Left ventricle myocardium inferior (tissue), 1 donor: ENCODE results near the gene FKBP15. TPM values are rescaled to one million over a fixed set of nuclear protein-coding genes. Genes with fewer than 3 reads are reported as not detected.
"Not testable (repeated sequence)": the region's sequence is repeated elsewhere in the genome, so short reads cannot be mapped to it uniquely, and the experiment has no call there.

Source experiments
- DNase-seq: peaks from one replicate; pipeline ENCODE4 v3.0.0-alpha.2; 2020
- H3K27ac ChIP-seq: fragments of 200-600 bp; replicated peaks from 2 replicates; pipeline ENCODE4 v1.8.0; 2021
- H3K27me3 ChIP-seq: fragments of 200-600 bp; 2 replicates; pipeline ENCODE4 v1.8.0; 2021; ENCODE audit warnings: low read depth
- H3K36me3 ChIP-seq: fragments of 200-600 bp; 2 replicates; pipeline ENCODE4 v1.8.0; 2021
- H3K4me1 ChIP-seq: fragments of 200-600 bp; 2 replicates; pipeline ENCODE4 v1.8.0; 2021
- H3K4me3 ChIP-seq: fragments of 200-600 bp; 2 replicates; pipeline ENCODE4 v1.8.0; 2021; ENCODE audit warnings: mild to moderate bottlenecking, moderate library complexity
- H3K9me3 ChIP-seq: fragments of 200-600 bp; replicated peaks from 2 replicates; pipeline ENCODE4 v1.8.0; 2021
- CTCF ChIP-seq: fragments of 200-600 bp; IDR thresholded peaks from 2 replicates; pipeline ENCODE4 v1.8.0; 2021; ENCODE audit warnings: antibody characterized with exemption, mild to moderate bottlenecking, borderline replicate concordance
- intact Hi-C: fragments of 100-400 bp; cut with micrococcal nuclease; formaldehyde crosslinking; loops from one replicate; pipeline ENCODE4 v1.11.0; 2022
- total RNA-seq: library from RNA; stranded (reverse); fragmentation: NEBNext Ultra II Directional; extraction: Animal tissue kit (Norgen Biotek cat#: 25700); gene quantifications from one replicate; pipeline ENCODE4 v1.2.1, GENCODE V29; 2021
- donor health status: DM: no; HTN: yes; CAD: no; lungs with severe emphysema.

Gene FKBP15
- total RNA-seq, 1 donor from 2014 or later = 19.0 TPM

- no peak overlapping the region for H3K27ac ChIP-seq
- intact Hi-C loops = no loop called here
- no peaks in the 10 kb centered on the region for H3K9me3 ChIP-seq
- H3K27me3 ChIP-seq = no peaks in the 10 kb centered on the region
- no peak for TF ChIP-seq CTCF
- H3K36me3 ChIP-seq = no peaks in the 10 kb centered on the region
- DNase-seq = no peak
- H3K4me3 ChIP-seq = no peak overlapping the region
- peaks cover 37% of the 10 kb centered on the region for H3K4me1 ChIP-seq
These were observed 72.1 kb downstream of the FKBP15 start for GRCh38 chr9:113148781-113149510.

GRCh38 chr9:113148372-113148705, 72.7 kb downstream of the FKBP15 start:
- Histone ChIP-seq H3K27me3 (no peaks in the 10 kb centered on the region), H3K9me3 (no peaks in the 10 kb centered on the region), H3K36me3 (no peaks in the 10 kb centered on the region), H3K4me3 (no peak overlapping the region), H3K27ac (no peak overlapping the region), H3K4me1 (peaks cover 32% of the 10 kb centered on the region)
- TF ChIP-seq CTCF = no peak
- intact Hi-C loops = no loop called here
- no peak for DNase-seq

- Histone ChIP-seq H3K9me3 (peaks cover 15% of the 10 kb centered on the region), H3K36me3 (no peaks in the 10 kb centered on the region), H3K27ac (no peak overlapping the region), H3K4me3 (no peak overlapping the region), H3K27me3 (no peaks in the 10 kb centered on the region), H3K4me1 (no peaks in the 10 kb centered on the region)
- no peak for DNase-seq
- intact Hi-C loops = no loop called here
- TF ChIP-seq CTCF = no peak
These were observed 77.4 kb downstream of the FKBP15 start for GRCh38 chr9:113143432-113144227.

GRCh38 chr9:113140896-113141295, 80.2 kb downstream of the FKBP15 start:
- H3K4me1 ChIP-seq, DNase-seq, H3K27ac ChIP-seq, H3K4me3 ChIP-seq, H3K36me3 ChIP-seq, H3K27me3 ChIP-seq, intact Hi-C loops: not testable (repeated sequence)
- H3K9me3 ChIP-seq = peaks cover 15% of the 10 kb centered on the region

GRCh38 chr9:113139953-113140352, 81.1 kb downstream of the FKBP15 start:
- Histone ChIP-seq H3K9me3 (peaks cover 15% of the 10 kb centered on the region), H3K4me1 (no peaks in the 10 kb centered on the region), H3K4me3 (no peak overlapping the region), H3K27ac (no peak overlapping the region), H3K36me3 (no peaks in the 10 kb centered on the region), H3K27me3 (peaks cover 8% of the 10 kb centered on the region)
- intact Hi-C loops = no loop called here
- no peak for DNase-seq
- TF ChIP-seq CTCF = no peak
